Osteocyte (in vitro differentiated cells): Measurements from ENCODE around the gene ELF5. TPM values are rescaled to one million over a fixed set of nuclear protein-coding genes. Genes with fewer than 3 reads are reported as not detected.

Source experiments
- DNase-seq: peaks from one replicate; pipeline ENCODE4 v3.0.0; 2021; ENCODE audit warnings: mixed read lengths; ENCODE audit not compliant: unreplicated experiment; ENCODE audit errors: extremely low spot score
- H3K27ac Mint-ChIP-seq: one replicate; pipeline ENCODE4 v1.8.0; 2021; ENCODE audit warnings: mild to moderate bottlenecking, mixed read lengths; ENCODE audit not compliant: unreplicated experiment
- H3K27me3 Mint-ChIP-seq: one replicate; pipeline ENCODE4 v1.8.0; 2021; ENCODE audit warnings: mixed read lengths; ENCODE audit not compliant: unreplicated experiment
- H3K36me3 Mint-ChIP-seq: one replicate; pipeline ENCODE4 v1.8.0; 2021; ENCODE audit warnings: mixed read lengths; ENCODE audit not compliant: unreplicated experiment
- H3K4me1 Mint-ChIP-seq: one replicate; pipeline ENCODE4 v1.8.0; 2021; ENCODE audit warnings: mixed read lengths; ENCODE audit not compliant: unreplicated experiment
- H3K4me3 Mint-ChIP-seq: one replicate; pipeline ENCODE4 v1.8.0; 2021; ENCODE audit warnings: mild to moderate bottlenecking, moderate library complexity, mixed read lengths; ENCODE audit not compliant: unreplicated experiment
- H3K9me3 Mint-ChIP-seq: one replicate; pipeline ENCODE4 v1.8.0; 2021; ENCODE audit warnings: mixed read lengths; ENCODE audit not compliant: unreplicated experiment
- CTCF ChIP-seq: fragments of 200-600 bp; sonication (generic); IDR thresholded peaks from 2 replicates; pipeline ENCODE4 v1.5.0; 2021; ENCODE audit warnings: antibody characterized with exemption, mild to moderate bottlenecking, moderate library complexity
- total RNA-seq: library from RNA; stranded (reverse); gene quantifications from 2 replicates; pipeline ENCODE4 v1.2.1, GENCODE V29; 2021

Gene ELF5
- total RNA-seq, 1 donor from 2014 or later, result not detected

DNA sequence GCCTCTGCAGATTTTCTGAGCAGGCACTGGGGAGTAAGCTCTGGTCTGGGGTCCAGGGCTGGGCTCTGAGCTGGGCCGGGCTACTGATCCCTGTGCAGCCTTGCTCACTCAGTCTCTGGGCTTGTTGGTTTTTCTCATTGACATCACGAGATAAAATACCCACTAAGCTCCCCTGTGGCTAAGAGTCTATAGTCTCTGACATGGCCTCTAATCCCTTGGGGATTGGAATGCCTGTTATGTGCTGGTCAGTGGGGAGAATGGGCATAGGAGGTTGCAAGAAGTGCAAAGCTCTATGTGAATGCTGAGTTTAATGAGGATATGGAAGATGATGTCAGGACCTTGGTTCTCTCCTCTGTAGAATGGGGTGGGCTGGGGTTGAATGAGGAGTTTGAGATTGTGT, 23.3 kb downstream of the ELF5 start:
- DNase-seq, result no peak
- Mint-ChIP-seq H3K4me3 (no peak overlapping the region), H3K27ac (no peak overlapping the region), H3K36me3 (no peaks in the 10 kb centered on the region), H3K27me3 (peaks cover 27% of the 10 kb centered on the region), H3K4me1 (no peaks in the 10 kb centered on the region), H3K9me3 (no peaks in the 10 kb centered on the region)
- no peak for TF ChIP-seq CTCF

GRCh38 chr11:34488855-34489557, 24.6 kb downstream of the ELF5 start:
- no peak overlapping the region for H3K27ac Mint-ChIP-seq
- H3K9me3 Mint-ChIP-seq, result no peaks in the 10 kb centered on the region
- no peak for TF ChIP-seq CTCF
- no peak for DNase-seq
- no peaks in the 10 kb centered on the region for H3K36me3 Mint-ChIP-seq
- no peak overlapping the region for H3K4me3 Mint-ChIP-seq
- no peaks in the 10 kb centered on the region for H3K4me1 Mint-ChIP-seq
- H3K27me3 Mint-ChIP-seq, result peaks cover 18% of the 10 kb centered on the region

DNA sequence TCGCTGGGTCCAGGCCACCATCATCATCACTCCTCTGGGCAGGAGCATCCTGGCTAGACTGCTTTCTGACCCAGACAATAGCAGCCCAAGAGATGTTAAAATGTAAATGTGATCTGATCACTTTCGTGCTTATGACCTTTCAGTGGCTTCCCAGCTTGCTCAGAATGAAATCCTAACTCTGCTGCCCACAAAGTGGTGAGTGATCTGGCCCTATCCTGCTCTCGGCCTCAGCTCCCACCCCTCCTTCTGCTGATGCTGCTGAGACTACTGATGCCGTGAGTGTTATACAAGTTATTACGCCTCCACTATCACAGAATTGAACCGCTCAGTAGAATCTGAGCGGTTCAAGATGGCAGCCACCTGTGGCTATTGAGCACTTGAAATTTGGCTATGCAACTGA, 26.2 kb downstream of the ELF5 start:
- DNase-seq, result no peak
- H3K4me3 Mint-ChIP-seq, result no peak overlapping the region
- no peaks in the 10 kb centered on the region for H3K9me3 Mint-ChIP-seq
- no peaks in the 10 kb centered on the region for H3K36me3 Mint-ChIP-seq
- no peak for TF ChIP-seq CTCF
- H3K4me1 Mint-ChIP-seq, result no peaks in the 10 kb centered on the region
- H3K27ac Mint-ChIP-seq, result no peak overlapping the region
- H3K27me3 Mint-ChIP-seq, result peaks cover 15% of the 10 kb centered on the region

GRCh38 chr11:34483106-34483874, 30.3 kb downstream of the ELF5 start:
- peaks cover 39% of the 10 kb centered on the region for H3K27me3 Mint-ChIP-seq
- H3K36me3 Mint-ChIP-seq, result no peaks in the 10 kb centered on the region
- H3K27ac Mint-ChIP-seq, result no peak overlapping the region
- no peak overlapping the region for H3K4me3 Mint-ChIP-seq
- TF ChIP-seq CTCF, result no peak
- no peak for DNase-seq
- peaks cover 1% of the 10 kb centered on the region for H3K4me1 Mint-ChIP-seq
- no peaks in the 10 kb centered on the region for H3K9me3 Mint-ChIP-seq

- H3K27ac Mint-ChIP-seq, result no peak overlapping the region
Measured at GRCh38 chr11:34481307-34481706, 32.3 kb downstream of the ELF5 start.

More at GRCh38 chr11:34481307-34481706, 32.3 kb downstream of the ELF5 start:
- no peak for TF ChIP-seq CTCF
- Mint-ChIP-seq H3K9me3 (no peaks in the 10 kb centered on the region), H3K4me1 (peaks cover 1% of the 10 kb centered on the region), H3K36me3 (no peaks in the 10 kb centered on the region), H3K4me3 (no peak overlapping the region), H3K27me3 (peaks cover 49% of the 10 kb centered on the region)
- DNase-seq, result no peak
